HEK293 (cell line): Measurements from ENCODE around the gene AFDN.
A peak's percentile ranks its signal among the peaks of the same experiment; 100 is the strongest.

Source experiments
- CTCF ChIA-PET: fragments of 350-600 bp; formaldehyde crosslinking; extraction: SDS; loops from one replicate; lab custom pipeline; 2021; ENCODE audit warnings: antibody characterized with exemption; lab: Yijun Ruan, JAX
- POLR2A ChIA-PET: fragments of 300-600 bp; formaldehyde crosslinking; extraction: SDS; loops from one replicate; lab custom pipeline; 2020; ENCODE audit warnings: antibody characterized with exemption, inconsistent platforms; lab: Yijun Ruan, JAX
- H3K27ac ChIP-seq: fragments of 200-500 bp; sonication (Bioruptor generic); 2 replicates; pipeline ENCODE4 v1.5.1; 2014; ENCODE audit warnings: low read depth, low read length, control low read depth, inconsistent platforms; ENCODE audit errors: extremely low read depth
- H3K36me3 ChIP-seq, 2 experiments: fragments of 200-500 bp in 1 of 2; sonication (Bioruptor generic) in 1 of 2; 1 replicate in 1 of 2; 2 replicates in 1 of 2; pipeline ENCODE4 v1.5.1; 2014 to 2017; ENCODE audit warnings: inconsistent platforms in 2 of 2, low read length in 2 of 2; ENCODE audit not compliant: control insufficient read depth in 2 of 2, insufficient read depth in 1 of 2
- H3K4me1 ChIP-seq: fragments of 200-500 bp; sonication (Bioruptor generic); 2 replicates; pipeline ENCODE4 v1.5.1; 2014; ENCODE audit warnings: mild to moderate bottlenecking, low read length, inconsistent platforms; ENCODE audit not compliant: control insufficient read depth, insufficient read depth
- H3K4me3 ChIP-seq: 2 replicates; pipeline ENCODE4 v1.5.1; 2011; ENCODE audit warnings: low read depth, mild to moderate bottlenecking, control low read depth, low read length, moderate library complexity
- H3K9me3 ChIP-seq: fragments of 200-500 bp; sonication (Bioruptor generic); 2 replicates; pipeline ENCODE4 v1.5.1; 2014; ENCODE audit warnings: low read depth, low read length, inconsistent platforms; ENCODE audit not compliant: control insufficient read depth, insufficient read depth
- FEZF1 ChIP-seq: fragments of 450-650 bp; formaldehyde crosslinking; IDR thresholded peaks from 2 replicates; pipeline ENCODE4 v1.5.1; 2016; ENCODE audit warnings: missing biosample characterization, missing genetic modification characterization
- IKZF3 ChIP-seq: fragments of 450-650 bp; IDR thresholded peaks from 2 replicates; pipeline ENCODE4 v1.5.0; 2018; ENCODE audit warnings: missing biosample characterization, mild to moderate bottlenecking, missing genetic modification characterization, moderate library complexity
- SP7 ChIP-seq: fragments of 450-650 bp; formaldehyde crosslinking; IDR thresholded peaks from 2 replicates; pipeline ENCODE4 v1.5.1; 2016; ENCODE audit warnings: missing biosample characterization, missing genetic modification characterization
- TRIM28 ChIP-seq: IDR thresholded peaks from 2 replicates; pipeline ENCODE4 v1.6.1; 2011; ENCODE audit warnings: low read length, control low read depth, borderline replicate concordance
- ZBTB8A ChIP-seq: fragments of 450-650 bp; formaldehyde crosslinking; IDR thresholded peaks from 2 replicates; pipeline ENCODE4 v1.5.1; 2016; ENCODE audit warnings: missing biosample characterization, missing genetic modification characterization
- ZEB2 ChIP-seq: fragments of 450-650 bp; formaldehyde crosslinking; IDR thresholded peaks from 2 replicates; pipeline ENCODE4 v1.5.1; 2016; ENCODE audit warnings: missing biosample characterization, missing genetic modification characterization
- ZNF211 ChIP-seq: fragments of 450-650 bp; formaldehyde crosslinking; IDR thresholded peaks from 2 replicates; pipeline ENCODE4 v1.5.1; 2016; ENCODE audit warnings: low read depth, missing biosample characterization, missing genetic modification characterization
- ZNF335 ChIP-seq: fragments of 450-650 bp; formaldehyde crosslinking; conservative IDR thresholded peaks from 2 replicates; pipeline ENCODE4 v1.5.1; 2016; ENCODE audit warnings: missing biosample characterization, missing genetic modification characterization
- ZNF341 ChIP-seq: fragments of 450-650 bp; formaldehyde crosslinking; IDR thresholded peaks from 2 replicates; pipeline ENCODE4; 2016; ENCODE audit warnings: low read depth, missing biosample characterization, missing genetic modification characterization
- ZNF366 ChIP-seq: fragments of 450-650 bp; formaldehyde crosslinking; conservative IDR thresholded peaks from 2 replicates; pipeline ENCODE4 v1.5.1; 2016; ENCODE audit warnings: missing biosample characterization, missing genetic modification characterization
- ZNF558 ChIP-seq: fragments of 450-650 bp; formaldehyde crosslinking; IDR thresholded peaks from 2 replicates; pipeline ENCODE4 v1.5.1; 2016; ENCODE audit warnings: missing biosample characterization, missing genetic modification characterization
- ZNF664 ChIP-seq: fragments of 450-650 bp; formaldehyde crosslinking; IDR thresholded peaks from 2 replicates; pipeline ENCODE4 v1.5.1; 2016; ENCODE audit warnings: missing biosample characterization, missing genetic modification characterization
- ZNF843 ChIP-seq: fragments of 450-650 bp; formaldehyde crosslinking; IDR thresholded peaks from 2 replicates; pipeline ENCODE4 v1.5.1; 2016; ENCODE audit warnings: missing biosample characterization, missing genetic modification characterization
- TF ChIP-seq, protein P1 (sequence below): fragments of 450-650 bp; formaldehyde crosslinking; IDR thresholded peaks from 2 replicates; pipeline ENCODE4 v1.5.1; 2017; ENCODE audit warnings: missing biosample characterization, mild to moderate bottlenecking, missing genetic modification characterization, moderate library complexity
- TF ChIP-seq, protein P2 (sequence below): fragments of 450-650 bp; formaldehyde crosslinking; conservative IDR thresholded peaks from 2 replicates; pipeline ENCODE4 v1.5.1; 2016; ENCODE audit warnings: low read depth, missing biosample characterization, missing genetic modification characterization
- TF ChIP-seq, protein P3 (sequence below): fragments of 450-650 bp; formaldehyde crosslinking; IDR thresholded peaks from 2 replicates; pipeline ENCODE4 v1.5.1; 2016; ENCODE audit warnings: missing biosample characterization, missing genetic modification characterization, low read depth
- TF ChIP-seq, protein P4 (sequence below): fragments of 450-650 bp; IDR thresholded peaks from 2 replicates; pipeline ENCODE4 v1.5.1; 2018; ENCODE audit warnings: missing biosample characterization, mild to moderate bottlenecking, missing genetic modification characterization

The AFDN gene

DNA sequence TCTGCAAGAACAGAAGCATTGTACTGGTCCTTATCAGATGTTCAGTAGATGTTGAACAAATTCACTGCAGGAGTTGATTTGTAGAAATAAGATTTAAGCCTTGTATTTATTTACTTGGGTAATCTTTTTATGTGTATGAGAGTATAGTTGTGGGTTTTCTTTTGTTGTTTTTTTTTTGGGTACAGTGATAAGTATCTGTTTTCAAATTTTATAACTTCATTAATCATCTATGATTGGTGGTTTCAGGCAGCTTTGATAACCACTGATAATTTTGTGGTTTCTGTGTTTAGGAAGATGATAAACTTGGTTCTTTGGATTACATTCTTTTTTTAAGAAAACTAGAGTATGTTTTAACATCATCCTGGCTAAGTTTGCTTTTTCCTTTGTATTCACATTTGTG is 2.8 kb downstream of the AFDN start (continued):
- peak; percentile 23; the same call in 1 of the 2 replicates for TF ChIP-seq IKZF3 (tag by site-specific recombination)
- TF ChIP-seq, protein P1, sequence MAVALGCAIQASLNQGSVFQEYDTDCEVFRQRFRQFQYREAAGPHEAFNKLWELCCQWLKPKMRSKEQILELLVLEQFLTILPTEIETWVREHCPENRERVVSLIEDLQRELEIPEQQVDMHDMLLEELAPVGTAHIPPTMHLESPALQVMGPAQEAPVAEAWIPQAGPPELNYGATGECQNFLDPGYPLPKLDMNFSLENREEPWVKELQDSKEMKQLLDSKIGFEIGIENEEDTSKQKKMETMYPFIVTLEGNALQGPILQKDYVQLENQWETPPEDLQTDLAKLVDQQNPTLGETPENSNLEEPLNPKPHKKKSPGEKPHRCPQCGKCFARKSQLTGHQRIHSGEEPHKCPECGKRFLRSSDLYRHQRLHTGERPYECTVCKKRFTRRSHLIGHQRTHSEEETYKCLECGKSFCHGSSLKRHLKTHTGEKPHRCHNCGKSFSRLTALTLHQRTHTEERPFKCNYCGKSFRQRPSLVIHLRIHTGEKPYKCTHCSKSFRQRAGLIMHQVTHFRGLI (tag by site-specific recombination): 0 out of 2 replicates have a peak, but pooled peaks have one; percentile 47
- TF ChIP-seq, protein P2, sequence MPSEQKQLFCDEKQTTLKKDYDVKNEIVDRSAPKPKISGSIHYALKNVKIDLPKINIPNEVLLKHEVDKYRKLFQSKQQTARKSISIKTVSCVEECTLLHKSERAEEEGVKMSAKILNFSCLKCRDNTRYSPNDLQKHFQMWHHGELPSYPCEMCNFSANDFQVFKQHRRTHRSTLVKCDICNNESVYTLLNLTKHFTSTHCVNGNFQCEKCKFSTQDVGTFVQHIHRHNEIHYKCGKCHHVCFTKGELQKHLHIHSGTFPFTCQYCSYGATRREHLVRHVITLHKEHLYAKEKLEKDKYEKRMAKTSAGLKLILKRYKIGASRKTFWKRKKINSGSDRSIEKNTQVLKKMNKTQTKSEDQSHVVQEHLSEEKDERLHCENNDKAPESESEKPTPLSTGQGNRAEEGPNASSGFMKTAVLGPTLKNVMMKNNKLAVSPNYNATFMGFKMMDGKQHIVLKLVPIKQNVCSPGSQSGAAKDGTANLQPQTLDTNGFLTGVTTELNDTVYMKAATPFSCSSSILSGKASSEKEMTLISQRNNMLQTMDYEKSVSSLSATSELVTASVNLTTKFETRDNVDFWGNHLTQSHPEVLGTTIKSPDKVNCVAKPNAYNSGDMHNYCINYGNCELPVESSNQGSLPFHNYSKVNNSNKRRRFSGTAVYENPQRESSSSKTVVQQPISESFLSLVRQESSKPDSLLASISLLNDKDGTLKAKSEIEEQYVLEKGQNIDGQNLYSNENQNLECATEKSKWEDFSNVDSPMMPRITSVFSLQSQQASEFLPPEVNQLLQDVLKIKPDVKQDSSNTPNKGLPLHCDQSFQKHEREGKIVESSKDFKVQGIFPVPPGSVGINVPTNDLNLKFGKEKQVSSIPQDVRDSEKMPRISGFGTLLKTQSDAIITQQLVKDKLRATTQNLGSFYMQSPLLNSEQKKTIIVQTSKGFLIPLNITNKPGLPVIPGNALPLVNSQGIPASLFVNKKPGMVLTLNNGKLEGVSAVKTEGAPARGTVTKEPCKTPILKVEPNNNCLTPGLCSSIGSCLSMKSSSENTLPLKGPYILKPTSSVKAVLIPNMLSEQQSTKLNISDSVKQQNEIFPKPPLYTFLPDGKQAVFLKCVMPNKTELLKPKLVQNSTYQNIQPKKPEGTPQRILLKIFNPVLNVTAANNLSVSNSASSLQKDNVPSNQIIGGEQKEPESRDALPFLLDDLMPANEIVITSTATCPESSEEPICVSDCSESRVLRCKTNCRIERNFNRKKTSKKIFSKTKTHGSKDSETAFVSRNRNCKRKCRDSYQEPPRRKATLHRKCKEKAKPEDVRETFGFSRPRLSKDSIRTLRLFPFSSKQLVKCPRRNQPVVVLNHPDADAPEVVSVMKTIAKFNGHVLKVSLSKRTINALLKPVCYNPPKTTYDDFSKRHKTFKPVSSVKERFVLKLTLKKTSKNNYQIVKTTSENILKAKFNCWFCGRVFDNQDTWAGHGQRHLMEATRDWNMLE: 0 out of 2 replicates have a peak, but pooled peaks have one; percentile 26
- 0 out of 2 replicates have a peak, but pooled peaks have one; percentile 28 for TF ChIP-seq ZNF335 (tag by site-specific recombination)
- TF ChIP-seq ZBTB8A (tag by site-specific recombination): peak; percentile 74
- TF ChIP-seq ZNF341 (tag by site-specific recombination): no peak
- peak; percentile 52; the same call in 1 of the 2 replicates for TF ChIP-seq ZNF366
- TF ChIP-seq FEZF1 (tag by site-specific recombination): peak; percentile 98
- peak; percentile 92 for TF ChIP-seq ZEB2 (tag by site-specific recombination)
- TF ChIP-seq ZNF558 (tag by site-specific recombination): no peak
- TF ChIP-seq TRIM28: no peak
- TF ChIP-seq, protein P3, sequence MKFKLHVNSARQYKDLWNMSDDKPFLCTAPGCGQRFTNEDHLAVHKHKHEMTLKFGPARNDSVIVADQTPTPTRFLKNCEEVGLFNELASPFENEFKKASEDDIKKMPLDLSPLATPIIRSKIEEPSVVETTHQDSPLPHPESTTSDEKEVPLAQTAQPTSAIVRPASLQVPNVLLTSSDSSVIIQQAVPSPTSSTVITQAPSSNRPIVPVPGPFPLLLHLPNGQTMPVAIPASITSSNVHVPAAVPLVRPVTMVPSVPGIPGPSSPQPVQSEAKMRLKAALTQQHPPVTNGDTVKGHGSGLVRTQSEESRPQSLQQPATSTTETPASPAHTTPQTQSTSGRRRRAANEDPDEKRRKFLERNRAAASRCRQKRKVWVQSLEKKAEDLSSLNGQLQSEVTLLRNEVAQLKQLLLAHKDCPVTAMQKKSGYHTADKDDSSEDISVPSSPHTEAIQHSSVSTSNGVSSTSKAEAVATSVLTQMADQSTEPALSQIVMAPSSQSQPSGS (tag by site-specific recombination): 0 out of 2 replicates have a peak, but pooled peaks have one; percentile 29
- TF ChIP-seq ZNF843 (tag by site-specific recombination): peak; percentile 99
- TF ChIP-seq, all 188 proteins: peak for 45

DNA sequence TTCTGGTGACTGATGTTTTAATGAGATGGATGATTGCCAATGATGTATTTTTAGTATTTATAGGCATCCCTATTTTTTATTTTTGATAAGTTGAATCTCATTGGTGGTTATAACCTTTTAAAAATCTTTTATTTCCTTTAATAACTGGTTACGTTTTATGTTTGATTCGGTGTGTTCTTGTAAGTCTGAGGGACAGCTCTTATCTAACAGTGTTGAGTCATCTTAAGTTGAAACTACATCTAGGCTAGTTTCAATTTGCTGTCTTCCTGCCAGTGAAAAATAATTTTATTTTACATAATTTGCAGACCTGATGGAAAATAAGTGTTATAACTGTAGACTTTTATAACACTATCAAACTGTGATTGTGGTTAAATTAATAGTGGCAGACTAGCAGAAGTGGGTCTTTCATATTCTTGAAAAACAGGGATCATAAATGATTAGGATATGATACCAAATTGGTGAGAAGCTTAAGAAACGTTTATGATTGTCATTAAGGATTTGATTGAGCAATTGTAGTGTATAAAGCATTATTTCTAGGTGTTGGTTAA is 4.6 kb downstream of the AFDN start:
- ChIA-PET POLR2A (no interaction called here), CTCF (interaction anchor here (1.4 kb wide), 1 partner anchor 23 kb away, joined by 5 read pairs; no protein-coding TSS in a partner anchor)
- Histone ChIP-seq H3K9me3 (no peaks in the 10 kb centered on the region), H3K36me3 (no peaks in the 10 kb centered on the region), H3K4me1 (peaks cover 40% of the 10 kb centered on the region), H3K4me3 (no peak overlapping the region), H3K27ac (no peak overlapping the region)
- TF ChIP-seq SP7: peak; percentile 19; the same call in 1 of the 2 replicates
- TF ChIP-seq, protein P4, sequence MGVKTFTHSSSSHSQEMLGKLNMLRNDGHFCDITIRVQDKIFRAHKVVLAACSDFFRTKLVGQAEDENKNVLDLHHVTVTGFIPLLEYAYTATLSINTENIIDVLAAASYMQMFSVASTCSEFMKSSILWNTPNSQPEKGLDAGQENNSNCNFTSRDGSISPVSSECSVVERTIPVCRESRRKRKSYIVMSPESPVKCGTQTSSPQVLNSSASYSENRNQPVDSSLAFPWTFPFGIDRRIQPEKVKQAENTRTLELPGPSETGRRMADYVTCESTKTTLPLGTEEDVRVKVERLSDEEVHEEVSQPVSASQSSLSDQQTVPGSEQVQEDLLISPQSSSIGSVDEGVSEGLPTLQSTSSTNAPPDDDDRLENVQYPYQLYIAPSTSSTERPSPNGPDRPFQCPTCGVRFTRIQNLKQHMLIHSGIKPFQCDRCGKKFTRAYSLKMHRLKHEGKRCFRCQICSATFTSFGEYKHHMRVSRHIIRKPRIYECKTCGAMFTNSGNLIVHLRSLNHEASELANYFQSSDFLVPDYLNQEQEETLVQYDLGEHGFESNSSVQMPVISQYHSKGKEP: no peak
- no peak for TF ChIP-seq ZNF211 (tag by site-specific recombination)
- peak; percentile 89 for TF ChIP-seq ZNF664 (tag by site-specific recombination)
